H1 (cell line): ENCODE results near the gene COMMD1. TPM values are rescaled to one million over a fixed set of nuclear protein-coding genes. Genes with fewer than 3 reads are reported as not detected.

Experiments used
- CTCF ChIA-PET: fragments of 300-600 bp; sonication (Branson Sonifier 250); formaldehyde crosslinking; loops from one replicate; lab custom pipeline; 2021; ENCODE audit not compliant: partially characterized antibody; lab: Charles Lee
- POLR2A ChIA-PET: fragments of 300-600 bp; sonication (Branson Sonifier 250); formaldehyde crosslinking; loops from one replicate; lab custom pipeline; 2021; ENCODE audit warnings: inconsistent platforms; ENCODE audit not compliant: partially characterized antibody; lab: Charles Lee
- DNase-seq, 2 experiments: peaks; one replicate each; pipeline versions ENCODE4 v3.0.0 to v3.0.0-alpha.2; 2010 to 2022; ENCODE audit warnings: low spot score in 2 of 2, low read depth in 1 of 2, mixed read lengths in 1 of 2
- FAIRE-seq: peaks from 2 replicates; lab custom pipeline; 2011; peaks lifted over from hg19 to GRCh38; lab: Jason Lieb, UNC
- H2AFZ ChIP-seq: 2 replicates; pipeline ENCODE4 v1.8.1; 2012; ENCODE audit warnings: low read length, inconsistent platforms
- H2AK5ac ChIP-seq: 2 replicates; pipeline ENCODE4 v1.6.1; 2013; ENCODE audit warnings: low read depth, low read length
- H2BK120ac ChIP-seq: replicated peaks from 2 replicates; pipeline ENCODE3; 2013; ENCODE audit warnings: low read depth, low read length, inconsistent platforms
- H2BK12ac ChIP-seq: 2 replicates; pipeline ENCODE4 v1.6.1; 2013; ENCODE audit warnings: low read depth, low read length
- H2BK15ac ChIP-seq: 2 replicates; pipeline ENCODE4 v1.6.1; 2013; ENCODE audit warnings: low read length
- H2BK20ac ChIP-seq: 2 replicates; pipeline ENCODE4 v1.6.1; 2013; ENCODE audit warnings: low read length
- H2BK5ac ChIP-seq: 2 replicates; pipeline ENCODE4 v1.6.1; 2013; ENCODE audit warnings: low read depth, low read length
- H3K14ac ChIP-seq: 2 replicates; pipeline ENCODE4 v1.6.1; 2013; ENCODE audit warnings: inconsistent platforms; ENCODE audit not compliant: insufficient read length
- H3K18ac ChIP-seq: 2 replicates; pipeline ENCODE4 v1.6.1; 2013; ENCODE audit warnings: low read length; ENCODE audit errors: extremely low read depth
- H3K23ac ChIP-seq: 2 replicates; pipeline ENCODE4 v1.6.1; 2013; ENCODE audit warnings: inconsistent platforms; ENCODE audit not compliant: insufficient read length
- H3K23me2 ChIP-seq: 2 replicates; pipeline ENCODE4 v1.6.1; 2013; ENCODE audit warnings: low read depth, low read length
- H3K27ac ChIP-seq: 2 replicates; pipeline ENCODE4 v1.6.1; 2011; ENCODE audit warnings: low read depth, low read length, inconsistent platforms
- H3K27me3 ChIP-seq, 4 experiments: replicated peaks in 1 of 4; 1 replicate in 1 of 4; 2 replicates in 3 of 4; pipeline versions ENCODE4 v1.6.1 to v1.8.1; 2011 to 2013; ENCODE audit warnings: low read length in 3 of 4, mild to moderate bottlenecking in 3 of 4, inconsistent platforms in 2 of 4, mixed read lengths in 2 of 4, moderate library complexity in 1 of 4; ENCODE audit not compliant: control insufficient read depth in 3 of 4, insufficient read depth in 3 of 4; ENCODE audit errors: extremely low read depth in 1 of 4
- H3K36me3 ChIP-seq, 4 experiments: 2 replicates each; pipeline versions ENCODE4 v1.6.1 to v1.8.1; 2011 to 2013; ENCODE audit warnings: mild to moderate bottlenecking in 4 of 4, low read length in 3 of 4, moderate library complexity in 2 of 4, control low read depth in 1 of 4, inconsistent platforms in 1 of 4; ENCODE audit not compliant: insufficient read depth in 4 of 4, control insufficient read depth in 2 of 4
- H3K4ac ChIP-seq: replicated peaks from 2 replicates; pipeline ENCODE3; 2013; ENCODE audit warnings: low read length, low read depth, mixed read lengths, inconsistent platforms; ENCODE audit not compliant: insufficient read length
- H3K4me1 ChIP-seq, 4 experiments: replicated peaks in 1 of 4; 1 replicate in 1 of 4; 2 replicates in 3 of 4; pipeline versions ENCODE4 v1.6.1 to v1.8.1; 2011 to 2013; ENCODE audit warnings: low read length in 3 of 4, inconsistent platforms in 2 of 4, mixed read lengths in 1 of 4; ENCODE audit not compliant: insufficient read depth in 4 of 4, control insufficient read depth in 3 of 4
- H3K4me2 ChIP-seq, 2 experiments: 2 replicates each; pipeline versions ENCODE4 v1.6.1 to v1.8.1; 2011 to 2013; ENCODE audit warnings: low read depth in 2 of 2, low read length in 2 of 2, control low read depth in 1 of 2, inconsistent platforms in 1 of 2, mild to moderate bottlenecking in 1 of 2; ENCODE audit not compliant: insufficient read depth in 1 of 2
- H3K4me3 ChIP-seq, 4 experiments: fragments of 200-600, 300-600 bp in 1 of 4; sonication (generic), shearing (Covaris generic), sonication (Bioruptor Twin) in 1 of 4; 2 replicates each; pipeline versions ENCODE4 v1.5.1 to v1.8.1; 2011 to 2016; ENCODE audit warnings: low read length in 4 of 4, low read depth in 3 of 4, control low read depth in 2 of 4, inconsistent platforms in 2 of 4, mild to moderate bottlenecking in 2 of 4, mixed read lengths in 1 of 4, moderate library complexity in 1 of 4; ENCODE audit not compliant: insufficient read depth in 2 of 4; ENCODE audit errors: extremely low read depth in 1 of 4
- H3K56ac ChIP-seq: replicated peaks from 2 replicates; pipeline ENCODE3; 2013; ENCODE audit warnings: low read depth, mild to moderate bottlenecking, mixed read lengths, low read length, inconsistent platforms; ENCODE audit not compliant: insufficient read length
- H3K79me1 ChIP-seq: 2 replicates; pipeline ENCODE4 v1.6.1; 2013; ENCODE audit warnings: low read depth, low read length, control low read depth
- H3K79me2 ChIP-seq, 2 experiments: 2 replicates each; pipeline versions ENCODE4 v1.6.1 to v1.8.1; 2012 to 2013; ENCODE audit warnings: low read length in 2 of 2, mild to moderate bottlenecking in 2 of 2, inconsistent platforms in 1 of 2; ENCODE audit not compliant: insufficient read depth in 2 of 2, control insufficient read depth in 1 of 2
- H3K9ac ChIP-seq, 4 experiments: replicated peaks in 1 of 4; 1 replicate in 1 of 4; 2 replicates in 3 of 4; pipeline versions ENCODE4 v1.6.1 to v1.8.1; 2011 to 2013; ENCODE audit warnings: low read depth in 3 of 4, low read length in 3 of 4, control low read depth in 2 of 4, mild to moderate bottlenecking in 2 of 4, moderate library complexity in 2 of 4, inconsistent platforms in 1 of 4; ENCODE audit errors: extremely low read depth in 1 of 4
- H3K9me3 ChIP-seq, 2 experiments: 2 replicates each; pipeline versions ENCODE4 v1.6.1 to v1.8.1; 2012 to 2013; ENCODE audit warnings: mild to moderate bottlenecking in 2 of 2, moderate library complexity in 2 of 2, control low read depth in 1 of 2, inconsistent platforms in 1 of 2, low read depth in 1 of 2, low read length in 1 of 2, mixed read lengths in 1 of 2; ENCODE audit not compliant: insufficient read depth in 2 of 2
- H4K20me1 ChIP-seq, 2 experiments: replicated peaks in 1 of 2; 2 replicates each; pipeline versions ENCODE3 to v1.8.1; 2011 to 2013; ENCODE audit warnings: inconsistent platforms in 2 of 2, low read length in 2 of 2, mild to moderate bottlenecking in 1 of 2; ENCODE audit not compliant: insufficient read depth in 2 of 2, control insufficient read depth in 1 of 2
- H4K5ac ChIP-seq: 2 replicates; pipeline ENCODE4 v1.6.1; 2013; ENCODE audit warnings: low read length, low read depth, mixed read lengths, inconsistent platforms; ENCODE audit not compliant: insufficient read length
- H4K8ac ChIP-seq: 2 replicates; pipeline ENCODE4 v1.8.0; 2013; ENCODE audit warnings: mild to moderate bottlenecking, moderate library complexity, low read length, inconsistent platforms; ENCODE audit not compliant: insufficient read depth; ENCODE audit errors: extremely low read depth
- H4K91ac ChIP-seq: replicated peaks from 2 replicates; pipeline ENCODE3; 2013; ENCODE audit warnings: low read length, mixed read lengths, inconsistent platforms; ENCODE audit not compliant: insufficient read length
- KDM5A ChIP-seq: fragments of 200-600 bp; IDR thresholded peaks from 2 replicates; pipeline ENCODE4 v1.7.1; 2012; ENCODE audit warnings: mild to moderate bottlenecking, low read length, inconsistent platforms, mixed read lengths
- NANOG ChIP-seq: IDR thresholded peaks from 2 replicates; pipeline ENCODE4 v1.6.1; 2011; ENCODE audit warnings: low read length, low read depth, mild to moderate bottlenecking, inconsistent platforms; ENCODE audit not compliant: insufficient read depth, poor library complexity, severe bottlenecking
- WGBS, 2 experiments: shearing (Covaris generic) in 1 of 2; methylation state at CpG; one replicate each; pipeline versions ENCODE4 v1.1.6 to v1.1.7; 2013 to 2015; ENCODE audit warnings: low lambda C conversion rate in 2 of 2, mixed read lengths in 2 of 2, inconsistent platforms in 1 of 2, low coverage in 1 of 2, missing lambda C conversion rate in 1 of 2; ENCODE audit not compliant: insufficient replicate concordance in 2 of 2, insufficient coverage in 1 of 2, insufficient read length in 1 of 2; ENCODE audit errors: extremely low coverage in 1 of 2, missing lambda C conversion rate in 1 of 2; 5-methylcytosine and 5-hydroxymethylcytosine counted together
- polyA plus RNA-seq, 7 experiments: library from polyadenylated mRNA; depleted of rRNA in 3 of 7; stranded (reverse) in 5 of 7; unstranded in 2 of 7; fragments of >200 nt in 5 of 7; fragments of 200-250 nt in 2 of 7; gene quantifications; 1 replicate in 5 of 7; 2 replicates in 1 of 7; 4 replicates in 1 of 7; pipeline versions ENCODE4 v1.2.1 to v1.2.3, GENCODE V29; 2011 to 2013; ENCODE audit warnings: missing spikeins in 2 of 7, mixed read lengths in 2 of 7
- total RNA-seq: library from RNA; stranded (reverse); fragmentation: NEBNext Ultra II Directional; extraction: Animal tissue kit (Norgen Biotek cat#: 25700); gene quantifications from 2 replicates; pipeline ENCODE4 v1.2.1, GENCODE V29; 2021

The COMMD1 gene
- total and polyA plus RNA-seq, 2 of the 8 experiments (the other 6 are each of a cell fraction or from before 2014, with no cell fraction given), result 23.5 to 28.3 TPM

DNA sequence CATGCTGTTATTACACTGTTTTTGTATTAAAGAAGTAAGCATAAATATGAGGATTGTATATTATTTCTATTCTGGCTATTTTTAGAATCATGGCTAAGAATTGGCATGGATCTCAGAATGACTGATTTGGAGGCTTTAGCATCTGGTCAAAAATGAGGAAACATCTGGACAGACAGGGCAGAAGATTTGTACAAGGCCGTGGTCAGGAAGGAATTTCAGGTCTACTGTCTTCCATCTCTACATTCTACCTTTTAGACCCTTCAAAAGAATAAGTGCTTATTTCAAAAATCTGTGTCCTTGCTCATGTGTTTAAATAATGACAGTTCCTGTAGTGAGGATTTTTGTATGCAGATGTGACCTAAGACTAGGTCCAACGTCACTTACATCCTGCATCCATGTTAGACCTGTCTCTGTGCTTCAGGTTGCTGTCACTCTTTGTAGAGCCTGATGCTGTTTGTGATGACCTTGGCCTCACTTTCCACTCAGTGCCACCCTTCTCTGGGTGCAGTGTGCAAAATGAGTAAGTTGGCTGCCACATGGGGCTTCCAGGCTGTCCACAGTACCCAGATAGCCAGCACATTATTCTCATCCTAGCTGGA, 235.8 kb downstream of the COMMD1 start:
- Histone ChIP-seq H3K79me1 (no peaks in the 10 kb centered on the region), H3K23me2 (no peaks in the 10 kb centered on the region)
- TF ChIP-seq NANOG (no peak), KDM5A (no peak)
- TF ChIP-seq, all 59 proteins: peak for 0
- no peaks in the 10 kb centered on the region for H3K36me3 ChIP-seq
- H2BK120ac ChIP-seq, result no peak overlapping the region
- no peak overlapping the region for H2BK5ac ChIP-seq
- H3K4me2 ChIP-seq, result no peak overlapping the region
- no peak overlapping the region for H3K4me3 ChIP-seq
- no peak overlapping the region for H3K56ac ChIP-seq
- no peak overlapping the region for H4K5ac ChIP-seq
- no peak overlapping the region for H2AK5ac ChIP-seq
- H2AFZ ChIP-seq, result no peak overlapping the region
- no peaks in the 10 kb centered on the region for H4K20me1 ChIP-seq
- no peaks in the 10 kb centered on the region for H3K79me2 ChIP-seq
- H3K4ac ChIP-seq, result no peak overlapping the region
- no peak overlapping the region for H2BK15ac ChIP-seq
- H3K18ac ChIP-seq, result no peak overlapping the region
- ChIA-PET POLR2A (no interaction called here), CTCF (no interaction called here)
- H3K23ac ChIP-seq, result no peak overlapping the region
- H3K9ac ChIP-seq, result no peak overlapping the region
- 88% methylated on average over 2 of the region's 2 CpGs; no CpG with 5 or more reads in 1 of the 2 experiments for WGBS, 2 experiments
- H2BK12ac ChIP-seq, result no peak overlapping the region
- no peak for DNase-seq
- peak overlapping the region; percentile 36; the same call in 1 of the 2 replicates for H4K8ac ChIP-seq
- no peaks in the 10 kb centered on the region for H3K27me3 ChIP-seq
- H3K4me1 ChIP-seq, result peaks cover 0 to 1% (median 0%) of the 10 kb centered on the region in 4 experiments; a peak in 2 of 7 replicates
- H4K91ac ChIP-seq, result no peak overlapping the region
- no peak for FAIRE-seq
- H3K27ac ChIP-seq, result no peak overlapping the region
- H3K9me3 ChIP-seq, result no peaks in the 10 kb centered on the region
- H2BK20ac ChIP-seq, result no peak overlapping the region
- no peak overlapping the region for H3K14ac ChIP-seq
